Common myeloid progenitor, CD34-positive (primary cell): ENCODE measurements around the gene ZNF562.

Experiments
- CTCF ChIA-PET: fragments of 350-600 bp; sonication (Branson Sonifier 250); formaldehyde crosslinking; loops from one replicate; lab custom pipeline; 2021; ENCODE audit warnings: antibody characterized with exemption; lab: Charles Lee
- POLR2A ChIA-PET: fragments of 350-600 bp; sonication (Branson Sonifier 250); formaldehyde crosslinking; loops from one replicate; lab custom pipeline; 2021; ENCODE audit warnings: antibody characterized with exemption; lab: Charles Lee
- DNase-seq, 3 donors: peaks; one replicate each; pipeline versions ENCODE4 v3.0.0 to v3.0.0-alpha.2; 2013
- H3K27ac ChIP-seq, 2 experiments: 1 replicate in 1 of 2; 2 replicates in 1 of 2; pipeline ENCODE4 v1.7.0; 2013; ENCODE audit warnings: inconsistent platforms in 2 of 2, low read length in 2 of 2, mild to moderate bottlenecking in 2 of 2, low read depth in 1 of 2, moderate library complexity in 1 of 2; ENCODE audit not compliant: severe bottlenecking in 2 of 2, insufficient read depth in 1 of 2, poor library complexity in 1 of 2
- H3K27me3 ChIP-seq, 5 experiments: replicated peaks in 2 of 5; 1 replicate in 3 of 5; 2 replicates in 2 of 5; pipeline versions ENCODE4 v1.6.1 to v1.7.0; 2013; ENCODE audit warnings: low read length in 4 of 5, mild to moderate bottlenecking in 2 of 5, moderate library complexity in 2 of 5, inconsistent platforms in 1 of 5; ENCODE audit not compliant: insufficient read depth in 5 of 5, control insufficient read depth in 4 of 5
- H3K36me3 ChIP-seq, 4 experiments: 1 replicate in 2 of 4; 2 replicates in 2 of 4; pipeline versions ENCODE4 v1.6.1 to v1.7.0; 2013; ENCODE audit warnings: low read length in 3 of 4, control low read depth in 1 of 4, mild to moderate bottlenecking in 1 of 4; ENCODE audit not compliant: control insufficient read depth in 4 of 4, insufficient read depth in 4 of 4
- H3K4me1 ChIP-seq, 4 experiments: 1 replicate in 3 of 4; 2 replicates in 1 of 4; pipeline versions ENCODE4 v1.6.1 to v1.7.1; 2013; ENCODE audit warnings: low read length in 3 of 4, mild to moderate bottlenecking in 3 of 4, control low read depth in 1 of 4, inconsistent platforms in 1 of 4, moderate library complexity in 1 of 4; ENCODE audit not compliant: control insufficient read depth in 4 of 4, insufficient read depth in 4 of 4; ENCODE audit errors: control extremely low read depth in 1 of 4
- H3K4me3 ChIP-seq, 7 experiments: 1 replicate in 4 of 7; 2 replicates in 3 of 7; pipeline versions ENCODE4 v1.5.1 to v1.7.0; 2013; ENCODE audit warnings: mild to moderate bottlenecking in 7 of 7, low read length in 6 of 7, moderate library complexity in 6 of 7, inconsistent platforms in 2 of 7, low read depth in 2 of 7, control low read depth in 1 of 7; ENCODE audit not compliant: insufficient read depth in 4 of 7, control insufficient read depth in 1 of 7; ENCODE audit errors: extremely low read depth in 1 of 7
- H3K9me3 ChIP-seq, 5 experiments: 1 replicate in 4 of 5; 2 replicates in 1 of 5; pipeline versions ENCODE4 v1.6.1 to v1.7.1; 2013; ENCODE audit warnings: low read length in 4 of 5, mild to moderate bottlenecking in 2 of 5, inconsistent platforms in 1 of 5, low read depth in 1 of 5, moderate library complexity in 1 of 5; ENCODE audit not compliant: control insufficient read depth in 4 of 5, insufficient read depth in 2 of 5; ENCODE audit errors: control extremely low read depth in 1 of 5
- WGBS: methylation state at CpG from one replicate; pipeline ENCODE4 v1.1.5; 2013; ENCODE audit not compliant: insufficient coverage; 5-methylcytosine and 5-hydroxymethylcytosine counted together

ZNF562 gene

GRCh38 chr19:9650345-9650744 is 24.6 kb downstream of the ZNF562 start:
- H3K27me3 ChIP-seq: no peaks in the 10 kb centered on the region
- 90% methylated on average over 4 of the region's 5 CpGs for WGBS
- DNase-seq: no peak
- no peak overlapping the region for H3K27ac ChIP-seq
- ChIA-PET POLR2A (no interaction called here), CTCF (interaction anchor here (1.0 kb wide), 1 partner anchor 10 kb away, joined by 3 read pairs; no protein-coding TSS in a partner anchor)
- peaks cover 7 to 52% (median 44%) of the 10 kb centered on the region in 5 experiments for H3K9me3 ChIP-seq
- H3K36me3 ChIP-seq: peaks cover 33 to 70% (median 52%) of the 10 kb centered on the region in 4 experiments
- H3K4me1 ChIP-seq: no peaks in the 10 kb centered on the region
- H3K4me3 ChIP-seq: no peak overlapping the region

- ChIA-PET CTCF (interaction anchor here (0.7 to 2.1 kb wide), 4 partner anchors 12 to 153 kb away, joined by 3 to 8 read pairs (median 3); no protein-coding TSS in a partner anchor), POLR2A (interaction anchor here (0.6 kb wide), 1 partner anchor 107 kb away, joined by 3 read pairs; no protein-coding TSS in a partner anchor)
- DNase-seq: peak; percentile 25 to 59 (median 45)
Observed at GRCh38 chr19:9645472-9645871, 29.4 kb downstream of the ZNF562 start.

GRCh38 chr19:9644472-9644871 is 30.4 kb downstream of the ZNF562 start:
- no peak overlapping the region for H3K4me3 ChIP-seq
- H3K27me3 ChIP-seq: no peaks in the 10 kb centered on the region
- ChIA-PET POLR2A (no interaction called here), CTCF (interaction anchor here (0.7 to 2.1 kb wide), 3 partner anchors 11 to 19 kb away, joined by 3 to 8 read pairs (median 4); no protein-coding TSS in a partner anchor)
- H3K4me1 ChIP-seq: no peaks in the 10 kb centered on the region
- H3K27ac ChIP-seq: no peak overlapping the region
- DNase-seq: no peak
- peaks cover 0 to 14% (median 8%) of the 10 kb centered on the region in 5 experiments for H3K9me3 ChIP-seq
- 96% methylated on average over 4 of the region's 4 CpGs for WGBS
- H3K36me3 ChIP-seq: peaks cover 4 to 42% (median 22%) of the 10 kb centered on the region in 4 experiments

More at GRCh38 chr19:9645472-9645871, 29.4 kb downstream of the ZNF562 start:
- Histone ChIP-seq H3K9me3 (peaks cover 2 to 20% (median 8%) of the 10 kb centered on the region in 5 experiments), H3K27me3 (no peaks in the 10 kb centered on the region), H3K36me3 (peaks cover 5 to 46% (median 23%) of the 10 kb centered on the region in 4 experiments), H3K4me3 (no peak overlapping the region), H3K4me1 (no peaks in the 10 kb centered on the region), H3K27ac (peak overlapping the region in 1 of 2 experiments; percentile 12)
- WGBS: no CpG with 5 or more reads among the region's 1 CpG

- Histone ChIP-seq H3K27ac (no peak overlapping the region), H3K4me1 (no peaks in the 10 kb centered on the region), H3K4me3 (no peak overlapping the region), H3K27me3 (no peaks in the 10 kb centered on the region), H3K9me3 (peaks cover 0 to 17% (median 8%) of the 10 kb centered on the region in 5 experiments), H3K36me3 (peaks cover 7 to 48% (median 19%) of the 10 kb centered on the region in 4 experiments)
- 100% methylated on average over 3 of the region's 6 CpGs for WGBS
- ChIA-PET POLR2A (no interaction called here), CTCF (interaction anchor here (0.7 to 1.0 kb wide), 2 partner anchors 16 to 188 kb away, joined by 3 read pairs; no protein-coding TSS in a partner anchor)
- DNase-seq: peak in 2 of 3 donors; percentile 17 to 29
Observed at GRCh38 chr19:9641810-9642209, 33.1 kb downstream of the ZNF562 start.

GRCh38 chr19:9640956-9641355 is 33.9 kb downstream of the ZNF562 start:
- ChIA-PET CTCF (no interaction called here), POLR2A (no interaction called here)
- WGBS: 100% methylated on average over 1 of the region's 1 CpG
- Histone ChIP-seq H3K9me3 (peaks cover 0 to 22% (median 9%) of the 10 kb centered on the region in 5 experiments), H3K27ac (no peak overlapping the region), H3K4me3 (peak overlapping the region in 1 of 7 experiments; percentile 1), H3K36me3 (peaks cover 7 to 54% (median 23%) of the 10 kb centered on the region in 4 experiments), H3K4me1 (no peaks in the 10 kb centered on the region), H3K27me3 (no peaks in the 10 kb centered on the region)
- DNase-seq: no peak

GRCh38 chr19:9636018-9636417 is 38.9 kb downstream of the ZNF562 start:
- Histone ChIP-seq H3K4me3 (no peak overlapping the region), H3K36me3 (peaks cover 11 to 67% (median 30%) of the 10 kb centered on the region in 4 experiments), H3K4me1 (no peaks in the 10 kb centered on the region), H3K27ac (no peak overlapping the region), H3K27me3 (no peaks in the 10 kb centered on the region), H3K9me3 (peaks cover 0 to 17% (median 2%) of the 10 kb centered on the region in 5 experiments)
- WGBS: 97% methylated on average over 5 of the region's 5 CpGs
- ChIA-PET POLR2A (no interaction called here), CTCF (interaction anchor here (1.4 kb wide), 1 partner anchor 10 kb away, joined by 4 read pairs; no protein-coding TSS in a partner anchor)
- no peak for DNase-seq

- H3K27ac ChIP-seq: peak overlapping the region in 1 of 2 experiments; percentile 22
- H3K9me3 ChIP-seq: no peaks in the 10 kb centered on the region
- no peaks in the 10 kb centered on the region for H3K27me3 ChIP-seq
- CTCF ChIA-PET: interaction anchor here (0.8 to 1.5 kb wide), 4 partner anchors 17 to 171 kb away, joined by 3 to 5 read pairs (median 4); no protein-coding TSS in a partner anchor
- H3K4me1 ChIP-seq: peaks cover 0 to 2% (median 0%) of the 10 kb centered on the region in 4 experiments
- POLR2A ChIA-PET: no interaction called here
- WGBS: 44% methylated on average over 2 of the region's 2 CpGs
- peaks cover 5 to 9% (median 6%) of the 10 kb centered on the region in 4 experiments for H3K36me3 ChIP-seq
- H3K4me3 ChIP-seq: no peak overlapping the region
- no peak for DNase-seq
Observed at GRCh38 chr19:9627856-9628255, 47.0 kb downstream of the ZNF562 start.
